GM12874 (cell line): Measurements from ENCODE around the gene BCAS3.

Experiments used
- CTCF ChIP-seq: IDR thresholded peaks from 2 replicates; pipeline ENCODE4 v1.5.1; 2011; ENCODE audit warnings: low read depth, mild to moderate bottlenecking, control low read depth, low read length, moderate library complexity; ENCODE audit not compliant: insufficient read depth

The BCAS3 gene

GRCh38 chr17:61412860-61413660, 735.4 kb downstream of the BCAS3 start:
- TF ChIP-seq CTCF: no peak

- no peak for TF ChIP-seq CTCF
Observed at GRCh38 chr17:61413661-61414126, 736.0 kb downstream of the BCAS3 start.

GRCh38 chr17:61414141-61414935, 736.7 kb downstream of the BCAS3 start:
- no peak for TF ChIP-seq CTCF

- TF ChIP-seq CTCF: no peak
Observed at GRCh38 chr17:61414936-61415251, 737.2 kb downstream of the BCAS3 start.

- no peak for TF ChIP-seq CTCF
Observed at GRCh38 chr17:61415374-61416210, 737.9 kb downstream of the BCAS3 start.

- no peak for TF ChIP-seq CTCF
Observed at GRCh38 chr17:61416211-61416539, 738.5 kb downstream of the BCAS3 start.

- TF ChIP-seq CTCF: peak; percentile 94
Observed at GRCh38 chr17:61416540-61417363, 739.1 kb downstream of the BCAS3 start.
